Activated effector memory CD4-positive, alpha-beta T cell treated with Interleukin-2 at 50 U/mL for 16 hours (primary cell): ENCODE data around the gene ISCA1.

Experiments used
- DNase-seq: peaks from one replicate; pipeline ENCODE4 v3.0.0-alpha.2; 2020

ISCA1 gene

GRCh38 chr9:86282979-86283535 is 719 bp upstream of the ISCA1 start:
- no peak for DNase-seq

GRCh38 chr9:86281593-86282076 is 703 bp downstream of the ISCA1 start:
- DNase-seq: no peak

GRCh38 chr9:86280580-86280979 is 1.8 kb downstream of the ISCA1 start:
- DNase-seq: no peak

GRCh38 chr9:86279839-86280238 is 2.5 kb downstream of the ISCA1 start:
- no peak for DNase-seq

GRCh38 chr9:86277072-86277471 is 5.3 kb downstream of the ISCA1 start:
- no peak for DNase-seq

- DNase-seq: no peak
Measured at GRCh38 chr9:86275962-86276361, 6.4 kb downstream of the ISCA1 start.

- no peak for DNase-seq
Measured at GRCh38 chr9:86274821-86275643, 7.3 kb downstream of the ISCA1 start.

GRCh38 chr9:86272221-86272620 is 10.1 kb downstream of the ISCA1 start:
- no peak for DNase-seq

GRCh38 chr9:86263876-86264275 is 18.5 kb downstream of the ISCA1 start:
- DNase-seq: no peak

- DNase-seq: no peak
Measured at GRCh38 chr9:86262492-86262891, 19.8 kb downstream of the ISCA1 start.

GRCh38 chr9:86259557-86259956 is 22.8 kb downstream of the ISCA1 start, which contains the start of gene C9orf153:
Gene C9orf153 (minus strand): TSS chr9:86259657. CDS start chr9:86229603, 30,054 bp downstream.
- DNase-seq: no peak

- no peak for DNase-seq
Measured at GRCh38 chr9:86257391-86257790, 24.9 kb downstream of the ISCA1 start.

- DNase-seq: no peak
Measured at GRCh38 chr9:86256653-86257052, 25.7 kb downstream of the ISCA1 start.

GRCh38 chr9:86253577-86253976 is 28.8 kb downstream of the ISCA1 start:
- DNase-seq: no peak

- no peak for DNase-seq
Measured at GRCh38 chr9:86252870-86253269, 29.5 kb downstream of the ISCA1 start.

GRCh38 chr9:86250123-86250522 is 32.2 kb downstream of the ISCA1 start:
- no peak for DNase-seq

GRCh38 chr9:86248746-86249145 is 33.6 kb downstream of the ISCA1 start:
- no peak for DNase-seq

- no peak for DNase-seq
Measured at GRCh38 chr9:86246752-86247161, 35.6 kb downstream of the ISCA1 start.

GRCh38 chr9:86242071-86242470 is 40.3 kb downstream of the ISCA1 start:
- DNase-seq: no peak

- no peak for DNase-seq
Measured at GRCh38 chr9:86241216-86241615, 41.1 kb downstream of the ISCA1 start.

GRCh38 chr9:86238861-86239770 is 43.2 kb downstream of the ISCA1 start:
- no peak for DNase-seq

- DNase-seq: no peak
Measured at GRCh38 chr9:86230858-86231257, 51.5 kb downstream of the ISCA1 start.

GRCh38 chr9:86222667-86223066 is 59.7 kb downstream of the ISCA1 start:
- no peak for DNase-seq
